ENCODE results near the gene NRSN2.
"Not testable (repeated sequence)": the region's sequence is repeated elsewhere in the genome, so short reads cannot be mapped to it uniquely, and the experiment has no call there.

NRSN2 gene

DNA sequence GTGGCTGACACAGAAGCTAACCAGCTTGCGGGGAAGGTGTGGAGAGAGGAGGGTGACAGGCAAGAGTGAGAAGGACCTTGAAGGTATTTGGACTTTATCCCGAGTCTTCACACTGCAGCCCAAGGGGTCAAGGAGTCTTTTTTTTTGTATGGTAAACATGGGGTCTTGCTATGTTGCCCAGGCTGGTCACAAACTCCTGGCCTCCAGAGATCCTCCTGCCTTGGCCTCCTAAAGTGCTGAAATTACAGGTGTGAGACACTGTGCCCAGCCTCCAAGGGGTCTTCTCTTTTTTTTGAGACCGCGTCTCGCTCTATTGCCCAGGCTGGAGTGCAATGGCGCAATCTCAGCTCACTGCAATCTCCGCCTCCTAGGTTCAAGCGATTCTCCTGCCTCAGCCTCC is 12.3 kb upstream of the NRSN2 start:
- no peak overlapping the region for H3K9ac ChIP-seq (ENCODE audit: low read depth in 1 of 2, low read length in 2 of 2)
- no peaks in the 10 kb centered on the region for H3K27me3 ChIP-seq (ENCODE audit: control insufficient read depth in 1 of 2, insufficient read depth in 2 of 2, low read length in 2 of 2)
- no peaks in the 10 kb centered on the region for H3K9me3 ChIP-seq (ENCODE audit: control insufficient read depth in 1 of 2, low read length in 2 of 2)
- H3K4me1 ChIP-seq (ENCODE audit: control insufficient read depth in 1 of 2, insufficient read depth in 2 of 2, low read length in 2 of 2): peaks cover 0 to 4% of the 10 kb centered on the region in 2 donors
- H3K36me3 ChIP-seq (ENCODE audit: control insufficient read depth in 1 of 2, insufficient read depth in 2 of 2, low read length in 2 of 2): no peaks in the 10 kb centered on the region
- H3K4me3 ChIP-seq (ENCODE audit: low read depth in 1 of 2, low read length in 2 of 2): no peak overlapping the region
- H3K27ac ChIP-seq (ENCODE audit: low read depth, low read length): no peak overlapping the region

DNA sequence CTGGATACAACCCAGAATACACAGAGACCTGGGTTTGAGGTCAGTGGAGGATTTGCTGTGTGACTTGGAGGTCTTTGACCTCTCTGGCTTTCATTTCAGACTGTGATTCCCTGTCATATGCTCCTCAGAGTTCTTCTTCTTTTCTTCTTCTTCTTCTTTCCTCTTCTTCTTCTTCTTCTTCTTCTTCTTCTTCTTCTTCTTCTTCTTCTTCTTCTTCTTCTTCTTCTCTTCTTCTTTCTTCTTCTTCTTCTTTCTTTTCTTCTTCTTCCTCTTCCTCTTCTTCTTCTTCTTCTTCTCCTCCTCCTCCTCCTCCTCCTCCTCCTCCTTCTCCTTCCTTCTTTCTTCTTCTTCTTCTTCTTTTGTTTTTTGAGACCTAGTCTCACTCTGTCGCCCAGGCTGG is 10.9 kb upstream of the NRSN2 start:
- not testable (repeated sequence) for H3K36me3 ChIP-seq (ENCODE audit: control insufficient read depth in 1 of 2, insufficient read depth in 2 of 2, low read length in 2 of 2); H3K27ac ChIP-seq (ENCODE audit: low read depth, low read length); H3K9me3 ChIP-seq (ENCODE audit: control insufficient read depth in 1 of 2, low read length in 2 of 2)

DNA sequence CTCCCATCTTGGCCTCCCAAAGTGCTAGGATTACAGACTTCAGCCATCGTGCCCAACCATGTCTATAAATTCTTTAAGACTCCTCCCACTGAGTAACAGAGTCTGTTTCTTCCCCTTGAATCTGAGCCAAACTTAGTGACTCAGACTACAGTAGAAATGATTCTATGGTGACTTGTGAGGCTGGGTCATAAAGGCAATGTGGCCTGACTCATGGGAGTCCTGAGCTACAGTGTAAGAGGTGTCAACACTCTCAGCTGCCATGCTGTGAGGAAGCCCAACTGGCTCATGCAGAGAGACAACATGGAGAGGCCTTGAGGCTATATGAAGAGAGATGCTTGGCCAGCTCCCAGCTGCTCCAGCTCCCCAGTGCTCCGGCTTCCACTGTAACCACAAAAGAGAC is 5.2 kb upstream of the NRSN2 start:
- Histone ChIP-seq H3K4me1 (ENCODE audit: control insufficient read depth in 1 of 2, insufficient read depth in 2 of 2, low read length in 2 of 2) (no peaks in the 10 kb centered on the region), H3K4me3 (ENCODE audit: low read depth in 1 of 2, low read length in 2 of 2) (no peak overlapping the region), H3K27ac (ENCODE audit: low read depth, low read length) (no peak overlapping the region), H3K36me3 (ENCODE audit: control insufficient read depth in 1 of 2, insufficient read depth in 2 of 2, low read length in 2 of 2) (no peaks in the 10 kb centered on the region), H3K27me3 (ENCODE audit: control insufficient read depth in 1 of 2, insufficient read depth in 2 of 2, low read length in 2 of 2) (no peaks in the 10 kb centered on the region), H3K9ac (ENCODE audit: low read depth in 1 of 2, low read length in 2 of 2) (no peak overlapping the region), H3K9me3 (ENCODE audit: control insufficient read depth in 1 of 2, low read length in 2 of 2) (peaks cover 0 to 8% of the 10 kb centered on the region in 2 donors)

More for the DNA sequence above, 10.9 kb upstream of the NRSN2 start:
- not testable (repeated sequence) for H3K27me3 ChIP-seq (ENCODE audit: control insufficient read depth in 1 of 2, insufficient read depth in 2 of 2, low read length in 2 of 2); H3K9ac ChIP-seq (ENCODE audit: low read depth in 1 of 2, low read length in 2 of 2); H3K4me1 ChIP-seq (ENCODE audit: control insufficient read depth in 1 of 2, insufficient read depth in 2 of 2, low read length in 2 of 2); H3K4me3 ChIP-seq (ENCODE audit: low read depth in 1 of 2, low read length in 2 of 2)

DNA sequence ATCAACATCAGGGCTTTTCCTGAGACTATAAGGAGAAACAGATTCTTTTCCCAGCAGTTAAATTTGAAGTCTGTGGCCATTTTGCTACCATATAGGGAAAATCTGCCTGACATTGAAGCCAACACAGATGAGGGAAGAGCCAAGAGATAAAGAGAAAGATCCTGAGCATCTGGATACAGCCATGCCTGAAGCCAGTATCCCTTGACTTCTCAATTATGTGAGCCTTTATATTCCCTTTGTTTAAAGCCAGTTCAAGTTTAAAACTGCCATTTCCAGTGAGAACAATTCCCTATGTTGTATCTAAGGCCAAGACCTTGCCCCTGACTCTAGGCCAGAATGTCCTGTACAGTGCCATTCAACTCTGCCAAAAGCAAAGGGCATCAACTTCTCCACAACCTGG is 3.8 kb upstream of the NRSN2 start:
- H3K9ac ChIP-seq (ENCODE audit: low read depth in 1 of 2, low read length in 2 of 2): no peak overlapping the region

GRCh38 chr20:346033-346639 is 775 bp upstream of the NRSN2 start:
- peaks cover 0 to 8% of the 10 kb centered on the region in 2 donors for H3K9me3 ChIP-seq (ENCODE audit: control insufficient read depth in 1 of 2, low read length in 2 of 2)
- peaks cover 0 to 6% of the 10 kb centered on the region in 2 donors for H3K4me1 ChIP-seq (ENCODE audit: control insufficient read depth in 1 of 2, insufficient read depth in 2 of 2, low read length in 2 of 2)
- H3K27ac ChIP-seq (ENCODE audit: low read depth, low read length): peak overlapping the region; percentile 36
- no peaks in the 10 kb centered on the region for H3K36me3 ChIP-seq (ENCODE audit: control insufficient read depth in 1 of 2, insufficient read depth in 2 of 2, low read length in 2 of 2)
- H3K4me3 ChIP-seq (ENCODE audit: low read depth in 1 of 2, low read length in 2 of 2): peak overlapping the region; percentile 73 to 87
- H3K9ac ChIP-seq (ENCODE audit: low read depth in 1 of 2, low read length in 2 of 2): peak overlapping the region in 1 of 2 donors; percentile 43
- no peaks in the 10 kb centered on the region for H3K27me3 ChIP-seq (ENCODE audit: control insufficient read depth in 1 of 2, insufficient read depth in 2 of 2, low read length in 2 of 2)

More for the DNA sequence above, 3.8 kb upstream of the NRSN2 start:
- Histone ChIP-seq H3K36me3 (ENCODE audit: control insufficient read depth in 1 of 2, insufficient read depth in 2 of 2, low read length in 2 of 2) (no peaks in the 10 kb centered on the region), H3K9me3 (ENCODE audit: control insufficient read depth in 1 of 2, low read length in 2 of 2) (peaks cover 0 to 8% of the 10 kb centered on the region in 2 donors), H3K27ac (ENCODE audit: low read depth, low read length) (no peak overlapping the region), H3K4me1 (ENCODE audit: control insufficient read depth in 1 of 2, insufficient read depth in 2 of 2, low read length in 2 of 2) (no peaks in the 10 kb centered on the region), H3K4me3 (ENCODE audit: low read depth in 1 of 2, low read length in 2 of 2) (no peak overlapping the region), H3K27me3 (ENCODE audit: control insufficient read depth in 1 of 2, insufficient read depth in 2 of 2, low read length in 2 of 2) (no peaks in the 10 kb centered on the region)

GRCh38 chr20:347317-347639 is 367 bp downstream of the NRSN2 start:
- peak overlapping the region; percentile 51 to 72 for H3K9ac ChIP-seq (ENCODE audit: low read depth in 1 of 2, low read length in 2 of 2)
- peaks cover 0 to 6% of the 10 kb centered on the region in 2 donors for H3K4me1 ChIP-seq (ENCODE audit: control insufficient read depth in 1 of 2, insufficient read depth in 2 of 2, low read length in 2 of 2)
- H3K9me3 ChIP-seq (ENCODE audit: control insufficient read depth in 1 of 2, low read length in 2 of 2): peaks cover 0 to under 1% of the 10 kb centered on the region in 2 donors
- peak overlapping the region; percentile 73 to 87 for H3K4me3 ChIP-seq (ENCODE audit: low read depth in 1 of 2, low read length in 2 of 2)
- no peaks in the 10 kb centered on the region for H3K27me3 ChIP-seq (ENCODE audit: control insufficient read depth in 1 of 2, insufficient read depth in 2 of 2, low read length in 2 of 2)
- peak overlapping the region; percentile 81 for H3K27ac ChIP-seq (ENCODE audit: low read depth, low read length)
- no peaks in the 10 kb centered on the region for H3K36me3 ChIP-seq (ENCODE audit: control insufficient read depth in 1 of 2, insufficient read depth in 2 of 2, low read length in 2 of 2)

GRCh38 chr20:347640-348484 is 951 bp downstream of the NRSN2 start:
- Histone ChIP-seq H3K4me3 (ENCODE audit: low read depth in 1 of 2, low read length in 2 of 2) (peak overlapping the region; percentile 73 to 87), H3K9ac (ENCODE audit: low read depth in 1 of 2, low read length in 2 of 2) (peak overlapping the region; percentile 51 to 72), H3K27ac (ENCODE audit: low read depth, low read length) (peak overlapping the region; percentile 83), H3K9me3 (ENCODE audit: control insufficient read depth in 1 of 2, low read length in 2 of 2) (no peaks in the 10 kb centered on the region), H3K36me3 (ENCODE audit: control insufficient read depth in 1 of 2, insufficient read depth in 2 of 2, low read length in 2 of 2) (no peaks in the 10 kb centered on the region), H3K27me3 (ENCODE audit: control insufficient read depth in 1 of 2, insufficient read depth in 2 of 2, low read length in 2 of 2) (no peaks in the 10 kb centered on the region), H3K4me1 (ENCODE audit: control insufficient read depth in 1 of 2, insufficient read depth in 2 of 2, low read length in 2 of 2) (peaks cover 0 to 6% of the 10 kb centered on the region in 2 donors)

DNA sequence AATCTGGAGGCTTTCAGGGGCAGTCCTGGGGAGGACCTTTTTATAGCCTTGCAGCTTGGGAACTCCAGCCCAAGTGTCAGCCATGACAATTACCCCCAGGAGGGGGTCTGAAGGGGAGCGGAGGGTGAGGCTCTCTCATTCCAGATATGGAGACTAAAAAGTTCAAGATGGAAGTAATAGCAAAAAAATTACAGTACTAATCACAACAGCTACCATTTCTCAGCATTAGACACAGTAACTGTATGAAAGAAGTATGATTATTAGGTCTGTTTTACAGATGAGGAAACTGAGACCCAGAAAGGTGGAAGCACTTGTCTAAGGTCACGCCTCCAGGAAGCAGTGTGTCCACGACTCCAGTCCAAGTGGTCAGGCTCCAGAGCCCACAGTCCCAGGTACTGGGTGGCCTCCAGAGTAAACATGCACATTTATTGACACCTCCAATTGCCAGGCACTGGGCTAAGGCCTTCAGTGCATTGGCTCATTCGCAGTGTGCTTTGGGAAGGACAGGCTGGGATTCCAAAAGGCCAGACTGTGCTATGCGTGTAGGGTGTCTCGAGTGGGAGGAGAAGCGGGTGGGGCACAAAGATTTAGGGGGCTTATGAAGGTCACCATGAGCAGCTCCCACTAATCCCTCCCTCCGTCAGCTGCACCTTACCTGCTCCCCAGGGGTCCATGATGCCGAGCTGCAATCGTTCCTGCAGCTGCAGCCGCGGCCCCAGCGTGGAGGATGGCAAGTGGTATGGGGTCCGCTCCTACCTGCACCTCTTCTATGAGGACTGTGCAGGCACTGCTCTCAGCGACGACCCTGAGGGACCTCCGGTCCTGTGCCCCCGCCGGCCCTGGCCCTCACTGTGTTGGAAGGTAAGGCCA is 2.3 kb downstream of the NRSN2 start:
- peaks cover 0 to 6% of the 10 kb centered on the region in 2 donors for H3K4me1 ChIP-seq (ENCODE audit: control insufficient read depth in 1 of 2, insufficient read depth in 2 of 2, low read length in 2 of 2)
- no peak overlapping the region for H3K27ac ChIP-seq (ENCODE audit: low read depth, low read length)
- H3K36me3 ChIP-seq (ENCODE audit: control insufficient read depth in 1 of 2, insufficient read depth in 2 of 2, low read length in 2 of 2): no peaks in the 10 kb centered on the region
- no peaks in the 10 kb centered on the region for H3K9me3 ChIP-seq (ENCODE audit: control insufficient read depth in 1 of 2, low read length in 2 of 2)
- H3K27me3 ChIP-seq (ENCODE audit: control insufficient read depth in 1 of 2, insufficient read depth in 2 of 2, low read length in 2 of 2): no peaks in the 10 kb centered on the region
- no peak overlapping the region for H3K9ac ChIP-seq (ENCODE audit: low read depth in 1 of 2, low read length in 2 of 2)
- H3K4me3 ChIP-seq (ENCODE audit: low read depth in 1 of 2, low read length in 2 of 2): no peak overlapping the region

GRCh38 chr20:353166-353565 is 6.3 kb downstream of the NRSN2 start:
- Histone ChIP-seq H3K27ac (ENCODE audit: low read depth, low read length) (no peak overlapping the region), H3K9ac (ENCODE audit: low read depth in 1 of 2, low read length in 2 of 2) (no peak overlapping the region)

More at GRCh38 chr20:353166-353565, 6.3 kb downstream of the NRSN2 start:
- Histone ChIP-seq H3K4me1 (ENCODE audit: control insufficient read depth in 1 of 2, insufficient read depth in 2 of 2, low read length in 2 of 2) (peaks cover 0 to 10% of the 10 kb centered on the region in 2 donors), H3K36me3 (ENCODE audit: control insufficient read depth in 1 of 2, insufficient read depth in 2 of 2, low read length in 2 of 2) (no peaks in the 10 kb centered on the region), H3K27me3 (ENCODE audit: control insufficient read depth in 1 of 2, insufficient read depth in 2 of 2, low read length in 2 of 2) (no peaks in the 10 kb centered on the region), H3K9me3 (ENCODE audit: control insufficient read depth in 1 of 2, low read length in 2 of 2) (no peaks in the 10 kb centered on the region), H3K4me3 (ENCODE audit: low read depth in 1 of 2, low read length in 2 of 2) (no peak overlapping the region)

All from duodenal mucosa (tissue), 2 donors.